Cerebellar nuclear complex (tissue), 1 donor: ENCODE results near the gene TMEM192.
"Not testable (repeated sequence)": the region's sequence is repeated elsewhere in the genome, so short reads cannot be mapped to it uniquely, and the experiment has no call there.

ENCODE experiments used
- DNase-seq, 2 experiments: peaks; one replicate each; lab custom pipeline; 2025; lab: John Stamatoyannopoulos, UW

Gene TMEM192

DNA sequence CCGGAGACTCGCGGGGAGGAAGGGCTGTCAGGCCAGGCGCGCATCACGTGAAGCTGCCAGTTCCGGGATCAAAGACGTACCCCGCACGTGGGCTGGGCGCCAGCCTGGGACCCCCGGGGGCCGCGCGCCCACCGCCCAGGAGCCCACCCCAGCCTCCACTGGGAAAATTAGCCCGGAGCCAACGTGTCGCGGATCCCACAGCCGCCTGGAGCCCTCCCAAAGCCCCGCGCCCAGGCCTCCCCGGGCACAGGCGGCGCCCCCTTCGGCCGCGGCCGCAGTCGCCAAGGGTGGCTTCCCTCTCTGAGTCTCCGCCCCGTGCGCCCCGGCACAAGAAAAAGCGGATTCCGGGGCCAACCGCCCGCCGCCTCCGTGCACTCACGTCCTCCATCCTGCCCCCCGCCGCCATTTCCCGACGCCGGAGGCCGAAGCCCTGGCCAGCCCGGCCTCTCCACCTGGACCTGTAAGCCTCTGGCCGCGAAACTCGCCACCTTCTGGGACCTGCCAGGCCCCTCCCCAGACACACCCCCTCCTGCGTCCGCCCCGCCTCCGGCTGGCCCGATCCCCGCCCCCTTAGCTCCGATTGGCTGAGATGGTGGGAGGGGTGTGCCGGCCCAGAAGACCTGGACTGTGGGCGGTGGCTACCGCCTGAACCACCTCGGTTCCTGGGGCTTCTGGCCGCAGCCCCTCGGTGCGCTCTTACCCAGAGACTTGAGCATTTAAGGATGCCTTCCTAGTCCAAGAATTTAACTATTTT is at the start of gene TMEM192:
TMEM192 (minus strand) TSS at position 493 of the 754 bp plus-strand sequence; CDS start at position 406, 87 bp downstream.
- DNase-seq: peak; percentile 92 to 96

DNA sequence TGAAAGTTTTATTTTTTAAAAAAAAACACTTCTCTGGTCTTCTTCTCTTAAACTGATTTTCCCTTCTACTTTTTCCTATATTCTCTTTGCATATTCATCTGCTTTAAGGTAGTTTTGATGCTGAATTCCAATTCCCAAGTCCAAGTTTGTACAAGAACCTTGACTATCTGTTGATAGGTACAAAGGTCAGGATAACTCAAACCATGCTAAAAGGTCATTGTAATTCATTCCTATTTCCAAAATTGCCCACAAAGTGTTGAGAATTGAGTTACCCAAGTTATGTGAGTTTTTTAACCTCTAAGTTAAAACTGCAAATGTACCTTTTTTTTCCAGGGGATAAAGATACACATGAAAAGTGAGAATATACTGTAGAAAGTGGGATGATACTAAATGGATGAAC is 46.1 kb upstream of the TMEM192 start:
- no peak for DNase-seq

DNA sequence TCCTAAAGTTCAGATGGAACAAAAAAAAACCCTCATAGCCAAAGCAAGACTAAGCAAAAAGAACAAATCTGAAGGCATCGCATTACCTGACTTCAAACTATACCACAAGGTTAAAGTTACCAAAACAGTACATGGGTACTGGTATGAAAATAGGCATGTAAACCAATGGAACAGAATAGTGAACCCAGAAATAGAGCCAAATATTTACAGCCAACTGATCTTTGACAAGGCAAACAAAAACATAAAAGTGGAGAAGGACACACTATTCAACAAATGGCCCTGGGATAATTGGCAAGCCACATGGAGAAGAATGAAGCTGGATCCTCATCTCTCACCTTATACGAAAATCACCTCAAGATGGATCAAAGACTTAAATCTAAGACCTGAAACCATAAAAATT is 44.2 kb upstream of the TMEM192 start:
- no peak for DNase-seq

DNA sequence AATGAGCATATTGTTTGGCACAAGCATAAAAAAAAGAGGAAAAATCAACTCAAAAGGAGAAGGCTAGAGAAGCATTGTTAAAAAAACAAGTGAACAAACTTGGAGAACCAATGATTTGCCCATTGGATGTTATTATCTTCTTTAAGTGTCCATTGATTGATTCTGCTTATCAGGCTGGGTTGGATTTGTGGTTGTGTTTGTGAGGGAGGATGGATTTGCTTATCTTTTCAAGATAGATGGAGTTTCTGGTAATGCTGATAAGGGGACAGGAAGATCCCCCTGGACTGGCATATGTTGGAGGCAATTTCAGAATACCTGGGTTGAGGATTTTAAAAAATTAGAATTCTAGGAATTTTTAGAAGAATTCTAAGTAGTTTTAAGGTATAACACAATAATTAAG is 41.8 kb upstream of the TMEM192 start:
- no peak for DNase-seq

DNA sequence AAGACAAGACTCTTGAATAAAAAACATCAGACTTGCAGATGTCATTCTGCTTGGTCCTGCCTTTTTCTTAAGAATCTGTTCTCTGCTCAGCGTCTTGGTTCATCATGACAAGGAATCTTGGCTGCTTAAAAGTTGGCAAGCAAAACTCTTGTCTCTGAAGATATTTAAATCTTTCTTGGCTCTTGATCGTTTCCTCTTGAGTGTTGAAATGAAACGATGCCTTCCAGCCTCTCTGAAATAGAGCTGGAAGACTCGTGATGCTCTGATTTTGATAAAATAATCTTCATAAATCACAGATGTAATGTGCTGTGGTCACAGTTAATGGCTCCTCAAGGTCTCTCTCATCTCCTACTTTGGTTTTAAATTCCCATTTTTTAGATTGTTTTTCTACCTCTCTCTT is 39.9 kb upstream of the TMEM192 start:
- no peak for DNase-seq

DNA sequence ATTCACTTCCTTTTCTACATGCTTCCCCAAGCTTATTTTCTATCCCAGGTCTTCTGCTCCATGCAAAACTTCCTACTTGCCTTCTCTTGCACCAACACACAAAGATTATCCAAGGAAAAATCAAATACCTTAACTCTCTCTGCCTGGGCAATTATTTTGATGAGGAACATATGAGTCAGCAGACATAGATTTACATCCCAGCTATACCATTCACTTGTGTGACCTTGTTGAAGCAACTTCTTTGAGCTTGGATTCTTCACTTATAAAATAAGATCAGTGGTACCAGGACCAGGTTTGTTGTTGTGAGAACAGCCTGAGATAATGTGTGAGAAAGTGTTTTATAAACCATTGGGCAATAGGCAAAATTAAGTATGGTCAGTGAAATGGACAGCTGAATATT is 39.1 kb upstream of the TMEM192 start:
- DNase-seq: no peak

DNA sequence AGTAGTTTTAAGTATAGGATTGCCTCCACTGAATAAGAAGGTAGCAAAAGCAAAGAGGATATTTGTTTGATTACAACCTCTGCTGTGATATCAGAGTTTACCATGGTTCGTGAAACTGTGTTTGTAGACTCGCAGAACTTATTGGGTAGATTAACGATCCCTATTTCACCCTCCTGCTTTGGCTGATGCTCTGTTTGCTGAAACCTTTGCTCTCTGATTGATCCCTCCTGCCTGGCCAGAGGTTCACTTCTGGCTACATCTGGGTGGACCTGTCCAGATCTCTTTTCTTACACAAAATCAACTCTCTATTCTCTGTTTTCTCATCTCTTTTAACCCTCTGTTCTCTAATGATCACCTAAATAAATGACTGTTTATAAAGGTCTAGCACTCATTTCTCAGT is 37.9 kb upstream of the TMEM192 start:
- no peak for DNase-seq

DNA sequence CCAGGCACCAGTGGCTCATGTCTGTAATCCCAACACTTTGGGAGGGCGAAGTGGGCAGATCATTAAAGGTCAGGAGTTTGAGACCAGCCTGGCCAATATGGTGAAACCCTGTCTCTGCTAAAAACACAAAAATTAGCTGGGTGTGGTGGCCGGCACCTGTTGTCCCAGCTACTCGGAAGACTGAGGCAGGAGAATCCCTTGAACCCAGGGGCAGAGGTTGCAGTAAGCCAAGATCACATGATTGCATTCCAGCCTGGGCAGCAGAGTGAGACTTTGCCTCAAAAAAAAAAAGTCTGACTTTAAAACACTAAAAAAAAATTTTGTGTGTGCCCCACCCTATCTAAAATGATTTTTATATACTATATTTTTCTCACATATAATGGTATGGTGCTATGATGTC is 26.2 kb upstream of the TMEM192 start:
- DNase-seq: no peak

DNA sequence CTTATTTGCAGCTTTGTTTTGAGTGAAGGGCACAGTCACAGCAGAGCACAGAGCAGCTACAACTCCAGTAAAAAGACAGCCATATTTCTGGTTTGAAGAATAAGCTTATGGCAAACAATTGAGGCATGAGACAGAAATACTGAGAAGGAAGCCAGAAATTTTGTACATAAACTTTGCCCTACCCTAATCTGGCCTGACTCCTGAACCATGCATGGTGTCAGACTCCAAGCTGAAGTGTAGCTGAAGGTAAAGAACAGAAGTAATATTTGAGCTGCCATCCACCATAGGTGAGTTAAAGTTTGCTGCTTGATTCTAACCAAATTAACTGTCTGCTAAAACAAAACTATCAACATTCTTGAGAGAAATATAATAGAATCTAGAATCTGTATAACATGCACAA is 24.5 kb upstream of the TMEM192 start:
- no peak for DNase-seq

DNA sequence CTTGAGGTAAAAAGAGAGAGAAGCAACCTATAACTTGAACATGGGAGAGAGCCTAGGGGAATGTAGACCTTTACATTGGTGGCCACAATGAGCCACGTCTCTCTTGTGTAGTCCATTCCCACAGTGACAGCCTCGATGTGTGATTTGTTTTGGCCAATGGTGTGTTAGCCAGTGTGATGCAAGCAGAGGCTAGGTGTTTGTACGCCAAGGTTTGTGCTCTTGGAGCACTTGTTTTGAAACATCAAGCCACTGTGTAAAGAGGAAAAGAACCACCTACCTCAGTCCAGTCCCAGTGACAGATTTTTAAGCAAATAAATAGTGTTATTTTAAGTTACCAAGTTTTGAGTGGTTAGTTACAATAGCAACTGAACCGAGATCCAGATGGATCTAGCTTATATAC is 23.9 kb upstream of the TMEM192 start:
- DNase-seq: no peak

DNA sequence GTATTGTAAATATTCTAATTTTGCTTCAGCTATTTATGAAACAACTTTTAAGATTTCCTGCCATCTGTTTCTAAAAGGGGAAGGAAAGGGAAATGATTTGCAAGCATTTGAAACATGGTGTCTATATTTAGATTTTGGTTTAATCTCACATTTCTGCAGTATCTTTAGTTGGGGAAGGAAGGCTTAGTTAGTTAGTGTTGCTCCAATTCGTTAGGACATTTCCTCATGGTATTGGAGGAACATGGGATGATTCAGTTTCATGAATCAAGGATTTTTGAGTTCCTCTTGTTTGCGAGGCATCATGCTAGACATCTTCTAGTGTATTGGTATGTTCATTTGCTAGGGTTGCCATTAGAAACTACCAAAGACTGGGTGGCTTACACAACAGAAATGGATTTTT is 20.5 kb upstream of the TMEM192 start:
- no peak for DNase-seq

DNA sequence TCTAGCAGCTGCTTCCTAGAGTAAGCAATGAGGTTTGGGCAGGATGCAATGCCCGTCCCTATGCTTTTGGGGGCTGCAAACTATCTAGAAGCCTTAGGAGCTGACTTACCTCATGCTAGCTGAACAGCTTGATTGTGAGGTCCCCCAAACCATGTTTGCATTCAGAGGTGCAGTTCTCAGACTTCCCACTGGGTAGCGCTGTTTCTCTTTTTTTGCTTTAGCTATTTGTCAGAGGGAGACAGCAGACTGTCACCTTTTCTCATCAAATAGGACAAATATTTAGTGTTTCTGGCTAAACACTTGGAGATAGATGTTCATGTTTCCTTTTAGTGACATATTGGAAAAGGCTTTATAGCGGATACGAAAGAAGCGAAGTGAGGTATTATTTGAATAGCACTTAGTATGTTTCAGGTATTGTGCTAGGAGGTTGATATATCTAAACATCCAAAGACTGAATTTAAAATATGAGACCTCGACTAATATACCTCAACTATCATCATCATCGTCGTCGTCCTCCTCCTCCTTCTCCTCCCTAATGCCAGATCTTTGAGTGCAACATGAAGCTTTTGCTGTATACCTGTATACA is 18.7 kb upstream of the TMEM192 start:
- DNase-seq: peak in 1 of 2 experiments; percentile 22

DNA sequence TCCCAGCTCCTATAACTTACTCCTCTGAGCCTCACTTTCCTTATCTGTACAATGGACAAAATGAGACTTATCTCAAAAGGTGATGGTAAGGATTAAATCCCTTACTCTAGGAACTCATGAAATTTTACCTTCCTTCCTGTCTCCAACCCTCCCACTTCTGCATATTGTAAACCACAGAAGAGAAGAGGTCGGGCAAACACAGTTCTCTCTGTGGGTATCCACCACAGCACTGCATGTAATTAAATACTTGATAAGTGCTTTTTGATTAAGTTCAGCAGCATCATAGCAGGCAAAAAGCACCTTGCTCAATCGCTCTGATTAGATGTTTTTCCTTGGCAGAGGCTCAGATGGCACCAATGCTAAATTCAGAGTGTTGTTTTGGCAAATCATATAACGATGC is 17.3 kb upstream of the TMEM192 start:
- no peak for DNase-seq

DNA sequence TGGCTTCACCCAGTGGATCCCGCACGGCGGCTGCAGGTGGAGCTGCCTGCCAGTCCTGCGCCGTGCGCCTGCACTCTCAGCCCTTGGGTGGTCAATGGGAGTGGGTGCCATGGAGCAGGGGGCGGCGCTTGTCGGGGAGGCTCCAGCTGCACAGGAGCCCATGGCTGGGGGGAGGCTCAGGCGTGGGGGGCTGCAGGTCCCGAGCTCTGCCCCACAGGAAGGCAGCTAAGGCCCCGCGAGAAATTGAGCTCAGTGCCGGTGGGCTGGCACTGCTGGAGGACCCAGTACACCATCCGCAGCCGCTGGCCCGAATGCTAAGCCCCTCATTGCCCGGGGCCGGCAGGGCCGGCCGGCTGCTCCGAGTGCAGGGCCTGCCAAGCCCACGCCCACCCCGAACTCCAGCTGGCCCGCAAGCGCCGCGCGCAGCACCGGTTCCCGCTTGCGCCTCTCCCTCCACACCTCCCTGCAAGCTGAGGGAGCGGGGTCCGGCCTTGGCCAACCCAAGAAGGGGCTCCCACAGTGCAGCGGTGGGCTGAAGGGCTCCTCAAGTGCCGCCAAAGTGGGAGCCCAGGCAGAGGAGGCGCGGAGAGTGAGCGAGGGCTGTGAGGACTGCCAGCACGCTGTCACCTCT is 13.3 kb upstream of the TMEM192 start:
- not testable (repeated sequence) for DNase-seq

DNA sequence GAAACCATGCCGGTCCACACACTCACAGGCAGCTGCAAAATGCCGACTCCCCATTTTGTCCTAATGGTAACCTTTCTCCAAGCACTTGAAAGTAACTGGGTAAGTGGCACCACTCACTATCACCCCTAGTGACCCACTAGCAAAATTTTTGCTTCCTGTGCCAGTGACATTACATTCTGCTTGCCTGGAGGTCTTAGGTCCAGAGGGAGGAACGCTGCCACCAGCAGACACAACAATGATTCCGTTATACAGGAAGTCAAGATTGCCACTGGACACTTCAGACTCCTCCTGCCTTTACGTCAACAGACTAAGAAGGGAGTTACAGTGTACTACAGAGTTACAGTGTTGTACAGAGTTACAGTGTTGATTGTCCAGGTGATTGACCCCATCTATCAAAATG is 11.8 kb upstream of the TMEM192 start:
- no peak for DNase-seq

DNA sequence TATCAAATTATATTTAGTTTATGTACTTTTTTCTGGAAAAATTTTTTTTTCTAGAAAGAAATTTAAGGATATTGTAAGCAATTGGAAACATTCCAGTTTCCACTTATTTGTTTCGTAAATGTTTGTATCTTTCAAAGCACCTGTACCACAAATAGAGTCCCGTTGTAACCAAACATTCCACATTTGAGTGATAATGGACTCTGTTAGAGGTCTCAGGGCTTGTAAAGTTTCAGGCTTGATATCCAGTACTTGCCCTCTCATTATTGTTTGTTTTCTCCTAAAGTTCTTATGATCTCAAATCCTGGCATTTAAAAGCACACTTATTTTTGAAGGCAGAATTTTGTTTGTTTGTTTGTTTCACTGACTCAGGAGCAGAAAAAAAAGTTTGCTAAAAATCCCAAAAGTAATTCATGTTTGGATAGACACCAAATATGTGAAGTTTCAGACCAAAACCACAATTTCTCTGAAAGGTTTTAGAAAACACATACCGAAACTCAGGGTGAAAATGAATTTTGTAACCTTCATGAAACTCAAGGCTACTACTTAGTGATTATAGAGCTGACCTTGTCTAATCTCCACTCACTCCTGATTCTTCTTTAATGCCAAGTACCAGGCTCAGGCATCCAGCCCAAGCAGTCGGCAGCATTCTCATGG is 5.7 kb upstream of the TMEM192 start:
- no peak for DNase-seq

DNA sequence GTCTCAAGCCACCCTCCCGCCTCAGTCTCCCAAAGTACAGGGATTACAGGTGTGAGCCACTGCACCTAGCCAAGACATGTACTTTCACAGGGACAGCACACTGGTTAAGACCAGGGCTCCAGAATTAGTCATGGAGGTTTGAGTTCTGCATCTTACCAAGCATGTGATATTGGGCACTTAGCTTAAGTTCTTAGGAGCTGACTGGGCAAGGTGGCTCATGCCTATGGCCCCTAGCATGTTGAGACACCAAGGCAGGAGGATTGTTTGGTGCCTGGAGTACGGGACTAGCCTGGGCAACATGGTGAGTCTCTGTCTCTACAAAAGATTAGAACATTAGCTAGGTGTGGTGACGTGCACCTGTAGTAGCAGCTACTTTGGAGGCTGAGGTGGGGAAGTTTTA is 2.6 kb upstream of the TMEM192 start:
- no peak for DNase-seq

DNA sequence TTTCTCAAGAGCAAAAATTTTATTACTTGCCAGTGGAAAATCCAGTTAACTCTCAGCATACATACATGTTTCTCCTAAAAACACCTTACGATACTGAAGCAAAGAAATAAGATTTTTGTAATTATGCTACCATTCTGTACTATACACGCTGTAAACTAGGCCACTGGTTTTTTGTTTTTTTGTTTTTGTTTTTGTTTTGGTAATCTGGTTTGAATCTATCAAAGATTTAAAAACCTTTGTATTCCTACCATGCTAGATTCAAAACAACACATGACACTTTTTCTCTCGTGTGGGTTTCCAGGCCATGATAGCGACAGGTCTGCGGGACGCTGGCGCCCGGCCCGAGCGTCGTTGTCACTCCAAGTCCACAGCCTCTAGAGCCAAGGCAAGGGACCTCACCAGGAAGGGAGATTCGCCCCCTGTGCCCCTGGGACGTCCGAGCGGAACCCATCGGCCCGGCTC is 723 bp downstream of the TMEM192 start:
- DNase-seq: no peak

DNA sequence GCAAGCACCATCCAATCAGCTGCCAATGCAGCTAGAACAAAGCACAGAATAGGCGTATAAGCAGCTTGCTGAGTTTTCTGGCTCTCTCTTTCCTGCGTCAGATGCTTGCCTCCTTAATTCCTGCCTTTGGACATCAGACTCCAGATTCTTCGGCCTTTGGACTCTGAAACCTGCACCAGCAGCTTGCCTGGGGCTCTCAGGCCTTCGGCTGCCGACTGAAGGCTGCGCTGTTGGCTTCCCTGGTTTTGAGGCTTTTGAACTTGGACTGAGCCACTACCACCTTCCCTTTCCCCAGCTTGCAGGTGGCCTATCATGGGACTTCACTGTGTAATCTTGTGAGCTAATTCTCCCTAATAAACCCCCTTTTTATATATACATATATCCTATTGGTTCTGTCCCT is 6.1 kb downstream of the TMEM192 start:
- DNase-seq: no peak

DNA sequence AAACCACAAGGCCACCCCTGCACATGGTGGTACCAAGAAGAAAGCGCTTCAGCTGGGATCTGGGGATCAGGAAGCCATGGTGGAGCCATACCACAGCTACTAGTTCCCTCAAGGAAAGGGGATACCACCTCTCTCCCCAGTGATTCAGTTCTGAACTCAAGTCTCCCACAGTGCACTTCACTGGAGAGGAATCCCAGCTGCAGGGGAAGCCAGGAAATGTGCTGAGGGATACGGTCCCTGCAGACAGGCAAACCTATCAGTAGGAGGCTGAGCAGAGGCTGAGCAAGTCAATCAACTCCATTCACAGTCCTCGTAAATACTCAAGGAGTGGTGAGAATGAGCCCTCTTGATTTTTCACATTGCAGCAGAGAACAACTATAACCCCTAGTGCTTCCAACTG is 11.0 kb downstream of the TMEM192 start:
- no peak for DNase-seq

DNA sequence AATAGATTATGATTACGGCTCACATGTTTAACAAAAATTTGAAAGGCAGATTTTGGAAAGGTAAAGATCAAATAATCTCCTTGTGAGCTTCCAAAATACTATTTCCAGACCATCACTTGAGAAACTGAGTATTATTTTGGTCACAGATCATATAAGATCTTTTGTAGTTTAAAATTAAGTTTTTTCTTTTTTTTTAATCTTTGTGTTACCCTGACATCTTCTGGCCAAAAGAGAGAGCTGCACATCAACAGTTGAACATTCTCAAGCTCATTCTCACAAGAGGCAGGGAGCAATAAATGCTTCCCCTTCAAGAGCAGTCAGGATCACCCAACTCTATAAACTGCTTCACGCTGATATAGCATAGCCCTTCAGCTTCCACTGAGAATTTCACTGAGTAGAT is 15.9 kb downstream of the TMEM192 start:
- DNase-seq: no peak

DNA sequence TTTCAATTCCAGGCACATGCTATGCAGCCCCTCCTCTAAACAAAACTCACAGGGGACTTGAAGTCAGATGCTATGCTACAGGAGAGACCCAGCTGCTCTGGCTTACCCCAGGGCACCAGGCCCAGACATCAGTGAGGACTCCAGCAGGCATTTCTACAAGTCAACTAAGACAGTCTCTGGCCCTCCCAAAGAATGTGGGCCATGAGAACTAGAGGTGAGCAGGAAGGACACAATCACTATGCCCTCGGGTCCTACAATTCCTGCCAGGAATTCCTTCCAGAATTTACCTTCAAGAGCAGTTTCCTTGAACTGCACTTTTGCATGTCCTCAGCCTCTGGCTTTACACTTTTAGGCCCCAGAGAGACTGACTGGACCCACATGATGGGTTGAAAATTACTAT is 17.4 kb downstream of the TMEM192 start:
- no peak for DNase-seq

DNA sequence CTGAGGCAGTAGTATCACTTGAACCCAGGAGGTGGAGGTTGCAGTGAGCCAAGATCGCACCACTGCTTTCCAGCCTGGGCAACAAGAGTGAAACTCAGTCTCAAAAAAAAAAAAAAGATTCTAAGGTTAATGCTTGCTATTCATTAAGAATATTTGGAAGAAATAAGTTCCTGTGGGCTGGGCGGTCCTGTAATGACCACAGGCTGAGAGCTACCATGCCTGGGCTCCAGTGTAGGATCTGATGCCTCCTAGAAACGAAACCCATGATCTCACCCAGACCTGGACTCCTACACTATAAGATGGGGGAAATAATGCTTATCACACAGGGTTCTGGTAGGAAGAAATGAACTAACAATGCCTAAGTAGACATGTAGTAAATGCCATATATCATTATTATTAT is 17.8 kb downstream of the TMEM192 start:
- DNase-seq: no peak
